Activated gamma-delta T cell (primary cell): Measurements from ENCODE around the gene LRCH4.

Experiments
- DNase-seq: peaks from one replicate; lab custom pipeline; 2025; lab: John Stamatoyannopoulos, UW
- total RNA-seq, 2 donors: gene quantifications; one replicate each; lab custom pipeline; 2026; lab: John Stamatoyannopoulos, UW

The LRCH4 gene, protein sequence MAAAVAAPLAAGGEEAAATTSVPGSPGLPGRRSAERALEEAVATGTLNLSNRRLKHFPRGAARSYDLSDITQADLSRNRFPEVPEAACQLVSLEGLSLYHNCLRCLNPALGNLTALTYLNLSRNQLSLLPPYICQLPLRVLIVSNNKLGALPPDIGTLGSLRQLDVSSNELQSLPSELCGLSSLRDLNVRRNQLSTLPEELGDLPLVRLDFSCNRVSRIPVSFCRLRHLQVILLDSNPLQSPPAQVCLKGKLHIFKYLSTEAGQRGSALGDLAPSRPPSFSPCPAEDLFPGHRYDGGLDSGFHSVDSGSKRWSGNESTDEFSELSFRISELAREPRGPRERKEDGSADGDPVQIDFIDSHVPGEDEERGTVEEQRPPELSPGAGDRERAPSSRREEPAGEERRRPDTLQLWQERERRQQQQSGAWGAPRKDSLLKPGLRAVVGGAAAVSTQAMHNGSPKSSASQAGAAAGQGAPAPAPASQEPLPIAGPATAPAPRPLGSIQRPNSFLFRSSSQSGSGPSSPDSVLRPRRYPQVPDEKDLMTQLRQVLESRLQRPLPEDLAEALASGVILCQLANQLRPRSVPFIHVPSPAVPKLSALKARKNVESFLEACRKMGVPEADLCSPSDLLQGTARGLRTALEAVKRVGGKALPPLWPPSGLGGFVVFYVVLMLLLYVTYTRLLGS
- 47.1 to 57.1 reads per million in 2 donors for total RNA-seq

DNA sequence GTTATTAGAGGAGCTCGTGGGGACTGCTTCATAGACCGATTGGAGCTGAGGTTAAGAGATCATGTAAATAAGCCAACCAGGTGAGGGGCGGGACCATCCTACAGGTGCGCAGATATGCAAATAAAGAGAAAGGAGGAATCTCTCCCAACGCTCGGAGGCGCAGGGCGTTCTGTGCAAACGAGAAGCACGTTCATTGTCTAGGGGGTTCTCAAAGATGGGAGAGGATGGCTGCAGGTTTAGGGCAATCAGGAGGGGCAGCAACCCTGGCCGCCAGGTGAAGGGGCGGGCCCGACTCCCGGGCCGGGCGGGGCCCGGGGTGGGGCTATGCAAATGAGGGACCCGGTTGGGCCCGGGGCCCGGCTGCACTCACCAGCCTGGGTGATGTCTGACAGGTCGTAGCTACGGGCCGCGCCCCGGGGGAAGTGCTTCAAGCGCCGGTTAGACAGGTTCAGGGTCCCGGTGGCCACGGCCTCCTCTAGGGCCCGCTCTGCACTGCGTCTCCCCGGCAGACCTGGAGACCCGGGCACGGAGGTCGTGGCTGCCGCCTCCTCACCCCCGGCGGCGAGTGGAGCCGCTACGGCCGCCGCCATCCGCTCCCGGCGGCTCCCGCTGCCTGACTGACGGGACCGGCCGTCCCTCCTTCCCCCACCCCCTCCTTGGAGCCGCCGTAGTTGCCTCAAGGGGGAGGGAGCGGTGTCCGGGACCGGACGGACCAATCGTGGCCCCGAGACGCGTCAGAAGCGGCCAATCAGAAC is at the start of gene LRCH4:
Gene LRCH4 (minus strand): TSS at position 619 of the 755 bp plus-strand sequence. CDS start 29 bp downstream, at position 590.
- DNase-seq, result peak; percentile 56

DNA sequence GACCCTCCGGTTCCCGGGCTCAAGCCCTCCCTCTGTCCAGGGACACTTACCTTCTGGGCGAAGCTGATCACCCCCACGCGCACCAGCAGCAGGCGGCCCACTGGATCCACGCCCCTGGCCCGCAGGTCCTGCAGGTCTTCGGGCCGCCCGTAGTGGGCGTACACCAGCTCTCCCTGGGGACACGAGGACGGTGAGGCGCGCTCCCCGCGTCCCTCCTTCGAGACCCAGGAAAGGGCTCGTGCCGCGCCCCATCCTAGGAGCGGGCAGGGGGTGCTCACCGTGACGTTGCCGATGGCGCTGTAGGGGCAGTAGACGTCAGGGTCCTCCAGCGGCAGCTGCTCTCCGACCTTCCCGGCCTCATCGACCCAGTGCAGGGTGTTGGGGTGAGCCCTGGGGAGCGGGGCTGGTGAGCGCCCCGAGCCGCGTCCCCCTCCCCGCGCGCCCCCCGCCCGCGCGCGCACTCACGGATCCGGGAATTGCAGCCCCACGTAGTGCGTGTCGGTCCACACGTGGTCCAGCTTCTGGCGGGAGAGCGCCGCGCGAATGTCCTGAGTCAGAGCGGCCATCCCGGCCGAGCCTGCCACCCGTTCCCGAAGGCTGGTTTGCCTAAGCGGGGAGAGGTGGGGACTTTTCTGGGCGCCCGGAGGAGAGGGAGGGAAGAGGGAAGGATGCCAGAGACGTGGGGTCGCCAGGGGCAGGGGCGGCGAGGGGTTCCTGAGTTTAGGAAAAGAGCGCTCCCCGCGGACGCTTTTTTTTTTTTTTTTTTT is 47.2 kb upstream of the LRCH4 start:
- DNase-seq, result peak; percentile 29

DNA sequence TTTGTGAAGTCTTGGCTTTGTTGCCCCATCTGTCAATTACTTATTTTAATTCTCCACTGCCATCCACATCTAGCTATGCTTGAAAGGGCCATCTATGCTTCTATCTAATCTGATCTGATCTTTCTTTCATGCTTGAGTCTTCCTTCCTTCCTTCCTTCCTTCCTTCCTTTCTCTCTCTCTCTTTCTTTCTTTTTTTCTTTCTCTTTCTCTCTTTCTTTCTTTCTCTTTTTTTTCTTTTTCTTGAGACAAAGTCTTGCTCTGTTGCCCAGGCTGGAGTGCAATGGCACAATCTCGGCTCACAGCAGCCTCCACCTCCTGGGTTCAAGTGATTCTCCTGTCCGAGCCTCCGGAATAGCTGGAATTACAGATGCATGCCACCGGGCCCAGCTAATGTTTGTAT is 44.1 kb upstream of the LRCH4 start:
- no peak for DNase-seq

DNA sequence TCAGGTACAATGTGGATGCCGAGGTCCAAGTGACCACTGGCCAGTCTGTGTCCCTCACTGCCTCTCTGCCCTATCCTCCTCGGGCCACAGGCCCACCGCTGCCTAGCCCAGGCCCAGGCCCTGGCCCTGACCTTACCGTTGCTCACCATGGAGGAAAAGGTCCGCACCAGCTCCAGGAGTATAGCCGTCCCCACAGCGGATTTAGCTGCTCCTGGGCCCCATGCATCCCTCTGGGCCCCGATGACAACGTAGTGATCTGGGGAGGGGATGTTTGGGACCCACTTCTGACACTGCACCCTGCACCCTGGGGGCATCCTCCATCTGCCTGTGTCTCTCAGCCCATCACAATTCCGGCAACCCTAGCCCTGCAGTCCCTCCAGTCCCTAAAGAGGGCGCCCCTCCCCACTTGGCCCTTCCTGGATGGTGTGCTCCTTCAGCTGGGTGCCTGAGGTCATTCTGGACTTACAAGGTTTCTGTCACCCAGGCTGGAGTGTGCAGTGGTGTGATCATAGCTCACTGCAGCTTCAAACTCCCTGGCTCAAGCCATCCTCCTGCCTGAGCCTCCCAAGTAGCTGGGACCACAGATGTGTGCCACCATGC is 43.3 kb upstream of the LRCH4 start:
- DNase-seq, result no peak

DNA sequence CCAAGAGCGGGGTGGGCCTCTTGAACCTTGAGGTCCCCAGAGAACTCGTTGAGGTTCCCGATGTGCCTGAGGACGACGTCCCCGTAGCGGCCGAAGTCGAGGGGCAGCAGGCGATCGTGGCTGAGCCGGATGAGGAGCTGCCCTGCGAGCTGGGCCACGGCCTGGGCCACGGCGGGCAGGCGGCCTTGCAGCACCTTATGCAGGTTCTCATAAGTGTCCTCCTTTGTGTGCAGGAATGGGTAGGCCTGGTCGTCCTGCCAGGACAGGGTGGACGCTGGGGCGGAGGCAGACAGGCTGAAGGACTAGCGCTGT is 41.3 kb upstream of the LRCH4 start:
- no peak for DNase-seq

DNA sequence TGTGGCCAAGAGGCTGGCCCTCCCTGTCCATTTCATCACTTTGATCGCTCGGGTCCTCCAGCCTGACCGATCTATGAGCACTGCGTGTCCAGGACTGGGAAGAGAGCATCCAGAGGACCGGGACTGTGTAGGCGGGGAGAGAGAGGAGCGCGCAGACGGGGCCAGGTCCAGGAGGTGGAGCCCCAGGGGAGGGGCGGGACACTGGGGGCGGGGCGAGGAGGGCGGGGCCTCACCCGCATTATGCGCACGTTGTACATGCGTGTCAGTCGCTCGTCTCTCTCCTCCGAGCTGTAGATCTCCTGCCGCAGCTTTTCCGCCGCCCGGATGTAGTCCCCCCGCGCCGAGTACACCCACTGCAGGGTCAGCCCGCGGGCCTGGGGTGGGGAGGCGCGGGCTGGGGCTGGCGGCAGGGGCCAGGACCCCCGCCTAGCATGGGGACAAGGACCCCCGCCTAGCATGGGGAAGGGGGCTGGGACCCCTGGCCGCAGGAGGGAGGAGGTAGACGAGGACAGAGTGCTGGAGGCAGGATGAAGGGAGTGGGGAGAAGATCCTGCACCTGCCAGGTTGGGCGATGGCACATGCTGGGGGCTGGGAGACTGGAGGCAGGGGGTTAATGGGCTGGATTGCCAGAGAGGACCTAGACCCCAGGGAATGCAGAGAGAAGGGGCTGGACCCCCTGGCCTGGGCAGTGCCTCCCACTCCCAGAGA is 40.8 kb upstream of the LRCH4 start:
- DNase-seq, result peak; percentile 81

DNA sequence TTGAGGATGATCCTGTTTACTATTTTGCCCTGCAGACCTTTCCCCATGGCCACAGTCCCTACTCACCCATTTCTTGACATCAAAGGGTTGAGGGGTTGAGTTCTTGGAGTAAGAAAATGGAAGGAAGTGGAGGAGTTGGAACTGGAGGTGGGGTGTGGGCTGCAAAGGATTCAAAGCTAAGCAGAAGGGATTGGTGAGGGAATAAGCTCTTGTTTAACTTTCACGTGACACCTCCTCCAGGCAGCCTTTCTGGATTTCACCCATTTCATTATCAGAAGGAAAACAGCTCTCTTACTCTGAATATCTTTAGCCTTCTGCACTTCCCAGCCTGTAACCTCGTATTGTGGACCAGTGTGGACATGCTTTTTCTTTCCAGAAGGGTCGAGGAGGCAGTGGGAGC is 40.1 kb upstream of the LRCH4 start:
- DNase-seq, result no peak

DNA sequence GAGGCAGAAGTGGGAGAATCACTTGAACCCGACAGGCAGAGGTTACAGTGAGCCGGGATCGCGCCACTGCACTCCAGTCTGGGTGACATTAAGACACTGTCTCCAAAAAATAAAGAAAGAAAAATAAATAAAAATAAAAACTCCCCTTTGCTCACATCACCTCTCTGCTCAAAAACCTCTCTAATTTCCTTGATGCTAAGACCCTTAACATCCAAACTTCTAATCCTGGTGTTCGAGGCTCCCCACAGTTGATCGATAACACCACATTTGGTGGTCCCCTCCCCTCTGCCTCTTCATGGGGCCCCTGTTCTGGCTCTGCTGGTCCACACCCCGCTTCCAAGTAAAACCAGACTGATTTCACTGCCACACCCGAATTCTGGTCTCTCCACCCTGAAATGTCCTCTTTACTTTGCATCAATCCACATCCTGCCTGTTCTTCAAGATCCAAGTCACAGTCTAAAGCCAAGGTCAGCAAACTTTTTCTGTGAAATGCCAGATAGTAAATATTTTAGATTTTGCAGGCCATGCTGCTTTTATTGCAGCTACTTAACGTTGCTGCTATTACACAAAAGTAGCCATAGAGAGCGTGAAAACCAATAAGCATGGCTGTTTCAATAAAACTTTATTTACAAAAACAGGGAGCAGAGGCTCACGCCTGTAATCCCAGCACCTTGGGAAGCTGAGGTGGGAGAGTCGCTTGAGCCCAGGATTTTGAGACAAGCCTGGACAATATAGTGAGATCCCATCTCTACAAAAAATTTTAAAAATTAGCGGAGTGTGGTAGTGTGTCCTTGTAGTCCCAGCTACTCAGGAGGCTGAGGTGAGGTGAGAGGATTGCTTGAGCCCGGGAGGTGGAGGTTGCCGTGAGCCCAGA is 38.3 kb upstream of the LRCH4 start:
- no peak for DNase-seq

DNA sequence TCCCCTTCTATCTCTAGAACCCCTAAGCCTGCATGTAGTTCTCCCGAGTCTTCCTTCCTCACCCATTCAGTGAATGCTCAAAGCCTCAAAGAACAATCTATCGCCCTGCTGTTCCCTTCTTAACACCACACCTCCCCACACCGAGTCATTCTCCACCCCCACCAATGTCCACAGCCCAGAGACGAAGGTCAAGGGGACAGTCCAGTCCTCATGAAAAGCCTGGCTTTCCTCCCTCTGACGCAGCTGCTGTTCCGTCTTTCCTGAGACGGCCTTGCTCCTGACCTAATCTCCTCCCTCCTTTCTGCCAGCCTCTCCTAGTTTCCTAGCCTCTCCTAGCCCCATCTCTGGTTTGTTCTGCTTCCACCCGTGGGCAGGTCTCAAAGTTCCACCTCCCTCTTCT is 35.6 kb upstream of the LRCH4 start:
- no peak for DNase-seq

DNA sequence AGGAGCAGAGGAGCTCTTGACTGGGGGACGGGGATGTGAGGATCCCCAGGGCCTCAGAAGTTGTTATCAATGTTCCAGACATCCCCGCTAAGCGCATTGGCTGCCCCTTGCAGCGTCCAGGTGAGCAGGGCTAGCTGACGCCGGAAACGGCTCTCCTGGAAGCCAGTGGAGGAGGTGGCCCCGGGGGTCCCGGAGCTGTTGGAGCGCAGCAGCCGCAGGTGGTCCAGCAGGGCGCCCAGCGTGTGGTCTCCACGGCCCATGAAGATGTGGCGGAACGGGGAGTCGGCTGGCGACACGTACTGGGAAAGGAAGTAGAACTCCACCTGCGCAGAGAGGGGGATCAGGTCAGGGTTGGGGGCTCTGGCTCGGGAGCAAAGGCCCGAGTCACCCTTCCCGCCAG is 34.9 kb upstream of the LRCH4 start:
- no peak for DNase-seq

DNA sequence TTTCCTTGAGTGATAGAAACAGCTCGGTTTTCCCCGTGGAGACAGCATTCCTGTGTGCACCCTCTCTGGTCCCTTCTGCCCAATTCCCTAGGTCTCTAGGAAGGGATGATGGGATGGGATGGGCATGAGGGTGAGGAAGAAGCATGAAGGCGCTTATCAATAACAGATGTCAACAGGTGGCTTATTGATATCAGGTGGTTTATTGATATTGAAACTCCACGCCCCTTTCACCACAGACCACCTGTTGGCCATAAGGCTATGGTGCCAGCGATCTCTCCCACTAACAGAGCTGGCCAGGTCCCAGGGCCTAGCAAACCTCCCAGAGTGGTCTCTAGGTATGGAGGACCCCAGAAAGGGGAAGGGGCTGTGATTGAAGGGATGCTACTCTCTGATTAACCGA is 34.3 kb upstream of the LRCH4 start:
- no peak for DNase-seq

DNA sequence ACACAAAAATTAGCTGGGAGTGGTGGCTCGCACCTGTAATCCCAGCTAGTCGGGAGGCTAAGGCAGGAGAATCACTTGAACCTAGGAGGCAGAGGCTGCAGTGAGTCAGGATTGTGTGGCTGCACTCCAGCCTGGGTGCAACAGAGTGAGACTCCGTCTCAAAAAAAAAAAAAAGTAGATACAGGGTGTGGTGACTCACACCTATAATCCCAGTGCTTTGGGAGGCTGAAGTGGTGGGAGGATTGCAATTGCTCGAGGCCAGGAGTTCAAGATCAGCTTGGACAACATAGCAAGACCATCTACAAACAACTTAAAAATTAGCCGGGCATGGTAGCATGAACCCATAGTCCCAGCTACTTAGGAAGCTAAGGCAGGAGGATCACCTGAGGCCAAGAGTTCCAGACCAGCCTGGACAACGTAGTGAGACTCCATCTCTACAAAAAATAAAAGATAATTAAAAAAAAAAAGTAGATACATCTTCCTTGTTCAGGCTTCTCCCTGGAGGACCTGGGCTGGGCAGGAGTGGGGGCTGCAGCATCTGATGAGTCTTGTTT is 28.5 kb upstream of the LRCH4 start:
- no peak for DNase-seq

DNA sequence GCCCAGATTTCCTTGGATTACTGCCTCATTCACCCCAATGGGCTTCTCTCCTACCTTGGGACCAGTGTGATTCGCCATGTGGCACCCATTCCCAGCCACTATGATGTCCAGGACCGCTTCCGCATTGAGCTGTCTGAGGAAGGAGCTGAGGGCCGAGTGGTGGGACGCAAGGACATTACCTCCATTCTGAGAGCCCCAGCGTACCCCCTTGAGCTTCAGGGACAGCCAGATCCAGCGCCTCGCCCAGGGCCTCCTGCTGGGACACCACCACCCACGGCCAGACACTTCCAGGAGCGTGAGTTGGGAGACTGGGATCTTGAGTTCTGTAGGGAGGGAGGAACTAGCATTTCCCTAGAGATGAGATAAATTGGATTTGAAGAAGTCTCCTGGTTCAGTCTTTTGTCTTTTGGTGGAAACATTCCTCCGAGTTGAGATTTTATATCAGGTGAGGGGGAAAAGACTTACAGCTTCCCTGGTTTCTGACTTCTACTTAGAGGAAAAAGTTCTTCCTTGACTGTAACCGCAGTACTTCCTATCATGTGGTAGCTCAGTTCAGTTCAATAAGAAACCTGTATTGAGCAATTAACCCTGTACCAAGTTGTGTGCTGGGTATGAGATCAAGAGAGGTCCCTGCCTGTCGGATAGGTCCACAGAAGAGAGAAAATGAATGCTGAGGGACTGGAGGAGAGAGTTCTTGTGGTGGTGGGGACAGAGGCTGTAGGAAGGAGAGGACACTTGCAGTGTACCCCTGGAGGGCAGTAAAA is 27.7 kb upstream of the LRCH4 start:
- DNase-seq, result no peak

DNA sequence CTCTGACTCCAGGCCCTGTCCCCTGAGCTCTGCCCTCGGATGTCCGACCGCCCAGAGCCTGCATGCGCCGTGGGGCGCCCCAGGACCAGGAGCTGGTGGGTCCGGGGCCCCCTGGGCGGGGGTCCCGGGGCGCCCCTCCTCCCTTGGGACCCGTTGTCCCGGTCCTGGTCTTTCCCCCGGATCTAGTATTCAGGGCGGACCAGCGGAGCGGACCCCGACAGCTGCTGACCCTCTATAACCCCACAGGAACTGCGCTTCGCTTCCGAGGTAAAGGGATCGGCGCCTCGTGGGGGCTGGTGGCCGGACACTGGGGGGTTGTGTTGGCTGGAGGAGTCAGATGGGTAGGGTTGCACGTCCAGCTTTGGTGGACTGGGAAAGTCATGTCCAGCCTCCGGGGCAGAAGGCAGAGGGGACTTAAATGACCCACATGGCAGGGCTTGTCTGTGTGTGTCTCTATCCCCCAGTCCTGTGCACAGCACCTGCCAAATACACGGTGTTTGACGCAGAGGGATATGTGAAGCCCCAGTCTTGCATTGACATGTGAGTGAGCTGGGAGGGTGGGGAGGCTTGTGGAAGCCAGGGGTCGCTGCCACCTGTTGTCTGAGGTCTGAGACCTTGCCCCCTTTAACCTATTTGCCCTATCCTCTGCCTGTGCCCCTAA is 26.9 kb upstream of the LRCH4 start:
- no peak for DNase-seq

DNA sequence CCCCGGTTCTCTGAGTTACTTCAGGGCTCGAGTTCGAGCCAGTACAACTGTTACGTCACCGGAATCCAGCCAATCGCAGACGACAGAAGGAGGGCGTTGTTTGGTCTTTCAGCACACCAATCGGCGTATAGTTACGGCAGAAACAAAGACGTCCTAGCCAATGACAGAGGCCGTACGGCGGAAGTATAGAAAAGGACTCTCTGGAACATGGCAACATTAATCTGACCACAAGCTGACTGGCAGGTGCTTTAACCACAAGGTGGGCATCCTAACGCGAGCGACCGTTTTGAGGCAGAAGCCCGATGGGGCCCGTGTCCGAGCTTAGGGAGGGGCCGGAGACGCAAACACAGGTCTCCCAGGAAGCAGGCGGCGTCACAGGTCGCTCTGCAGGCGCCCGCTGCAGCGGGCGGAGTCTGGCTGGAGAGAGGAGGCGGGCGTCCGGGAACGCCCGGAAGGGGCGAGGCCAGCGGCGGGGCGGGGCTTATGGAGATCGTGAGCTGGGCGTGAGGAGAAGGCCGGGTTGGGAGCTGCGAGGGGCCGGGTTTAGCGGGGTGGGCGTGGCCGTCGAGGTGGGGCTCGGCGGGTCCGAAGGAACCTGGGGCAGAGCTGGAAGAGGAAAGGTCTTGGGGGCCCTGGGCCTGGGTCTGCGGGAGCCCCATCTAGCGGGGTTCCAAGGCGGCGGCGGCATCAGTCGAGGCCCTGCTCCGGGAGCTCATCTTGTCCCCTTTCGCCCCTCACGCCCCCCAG is 26.2 kb upstream of the LRCH4 start, which contains the start of gene MOSPD3:
Gene MOSPD3 (plus strand): TSS at position 558 of the 747 bp plus-strand sequence. CDS start 252 bp downstream, outside the sequence.
- DNase-seq, result peak; percentile 96

DNA sequence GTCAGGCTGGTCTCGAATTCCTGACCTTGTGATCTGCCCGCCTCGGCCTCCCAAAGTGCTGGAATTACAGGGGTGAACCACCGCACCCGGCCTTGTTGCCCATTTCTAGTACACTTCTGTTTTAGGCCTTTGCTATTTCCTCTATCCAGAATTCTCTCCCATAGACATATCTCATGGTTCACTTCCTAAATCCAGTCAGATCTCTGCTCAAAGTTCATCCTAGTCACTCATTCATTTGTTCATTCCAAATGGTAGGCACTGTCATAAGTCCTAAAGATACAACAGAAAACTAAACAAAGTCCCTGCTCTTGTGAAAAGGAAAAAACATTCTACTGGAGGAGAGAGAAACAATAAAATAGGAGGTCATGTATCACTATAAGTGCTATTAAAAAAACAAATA is 24.0 kb upstream of the LRCH4 start:
- DNase-seq, result no peak

DNA sequence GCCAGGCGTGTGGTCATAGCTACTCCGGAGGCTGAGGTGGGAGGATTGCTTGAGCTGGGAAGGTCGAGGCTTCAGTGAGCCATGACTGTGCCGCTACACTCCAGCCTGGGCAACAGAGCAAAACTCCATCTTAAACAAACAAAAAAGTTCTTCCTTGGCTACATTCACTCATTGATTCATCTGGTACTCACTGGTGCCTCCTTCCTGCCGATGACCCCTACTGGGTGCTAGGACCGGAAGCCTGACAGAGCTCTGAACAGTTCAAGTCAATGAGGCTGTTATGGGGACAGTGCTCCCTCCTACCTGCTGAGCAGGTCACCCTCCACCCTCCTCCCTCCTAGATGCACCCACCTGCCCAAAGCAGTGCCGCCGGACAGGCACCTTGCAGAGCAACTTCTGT is 21.2 kb upstream of the LRCH4 start:
- no peak for DNase-seq
